ENCODE measurements around the gene L3MBTL2.

The L3MBTL2 gene

DNA sequence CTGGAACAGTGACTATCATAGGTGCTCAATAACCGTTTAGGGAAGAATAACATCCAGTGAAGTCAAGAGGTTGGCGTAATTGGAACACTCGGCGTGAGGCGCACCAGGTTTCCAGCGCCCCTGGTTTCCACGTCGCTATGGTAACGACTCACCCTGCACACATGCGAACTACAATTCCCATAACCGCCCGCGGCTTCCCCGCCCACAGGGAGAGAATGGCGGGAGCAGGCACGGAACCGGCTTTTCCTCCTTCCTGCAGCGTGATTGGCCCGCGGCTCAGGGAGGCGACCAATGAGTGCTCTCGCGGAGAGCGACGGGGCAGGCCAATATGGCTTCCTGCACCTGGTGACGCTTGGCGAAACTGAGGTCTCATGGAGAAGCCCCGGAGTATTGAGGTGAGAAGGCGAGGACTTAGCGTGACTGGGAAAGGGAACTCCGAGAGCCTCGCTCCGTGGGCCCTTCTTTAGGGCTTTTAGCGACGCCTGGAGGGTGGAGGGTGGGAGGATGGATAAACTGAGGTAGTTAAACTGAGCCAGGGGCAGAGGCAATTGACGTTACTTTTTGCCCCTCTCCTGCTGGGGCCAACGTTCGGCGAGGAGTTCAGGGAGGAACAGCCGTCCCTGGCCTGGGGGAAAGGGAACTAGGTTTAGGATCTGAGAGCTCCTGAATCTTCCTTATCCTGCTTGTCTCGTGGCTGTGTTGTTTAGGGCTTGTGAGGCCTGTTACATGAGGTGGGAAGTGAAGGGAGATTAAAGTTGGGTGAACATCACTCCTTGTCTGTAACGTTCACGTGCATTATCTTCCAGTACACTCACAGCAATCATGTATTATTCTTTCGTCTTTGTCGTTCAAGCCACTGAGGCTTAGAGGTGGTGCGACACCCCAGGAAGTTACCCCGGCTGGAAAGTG lies at the start of gene L3MBTL2:
Gene L3MBTL2 (plus strand): TSS at position 321 of the 909 bp plus-strand sequence. CDS start 51 bp downstream, at position 372.
- peak within 1 kb of the TSS; percentile 76; the same call in 1 of the 2 replicates for H3K27ac ChIP-seq
- TF ChIP-seq, protein P1, sequence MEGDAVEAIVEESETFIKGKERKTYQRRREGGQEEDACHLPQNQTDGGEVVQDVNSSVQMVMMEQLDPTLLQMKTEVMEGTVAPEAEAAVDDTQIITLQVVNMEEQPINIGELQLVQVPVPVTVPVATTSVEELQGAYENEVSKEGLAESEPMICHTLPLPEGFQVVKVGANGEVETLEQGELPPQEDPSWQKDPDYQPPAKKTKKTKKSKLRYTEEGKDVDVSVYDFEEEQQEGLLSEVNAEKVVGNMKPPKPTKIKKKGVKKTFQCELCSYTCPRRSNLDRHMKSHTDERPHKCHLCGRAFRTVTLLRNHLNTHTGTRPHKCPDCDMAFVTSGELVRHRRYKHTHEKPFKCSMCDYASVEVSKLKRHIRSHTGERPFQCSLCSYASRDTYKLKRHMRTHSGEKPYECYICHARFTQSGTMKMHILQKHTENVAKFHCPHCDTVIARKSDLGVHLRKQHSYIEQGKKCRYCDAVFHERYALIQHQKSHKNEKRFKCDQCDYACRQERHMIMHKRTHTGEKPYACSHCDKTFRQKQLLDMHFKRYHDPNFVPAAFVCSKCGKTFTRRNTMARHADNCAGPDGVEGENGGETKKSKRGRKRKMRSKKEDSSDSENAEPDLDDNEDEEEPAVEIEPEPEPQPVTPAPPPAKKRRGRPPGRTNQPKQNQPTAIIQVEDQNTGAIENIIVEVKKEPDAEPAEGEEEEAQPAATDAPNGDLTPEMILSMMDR (conservative IDR thresholded peaks at IDR 0.05) = no peak

DNA sequence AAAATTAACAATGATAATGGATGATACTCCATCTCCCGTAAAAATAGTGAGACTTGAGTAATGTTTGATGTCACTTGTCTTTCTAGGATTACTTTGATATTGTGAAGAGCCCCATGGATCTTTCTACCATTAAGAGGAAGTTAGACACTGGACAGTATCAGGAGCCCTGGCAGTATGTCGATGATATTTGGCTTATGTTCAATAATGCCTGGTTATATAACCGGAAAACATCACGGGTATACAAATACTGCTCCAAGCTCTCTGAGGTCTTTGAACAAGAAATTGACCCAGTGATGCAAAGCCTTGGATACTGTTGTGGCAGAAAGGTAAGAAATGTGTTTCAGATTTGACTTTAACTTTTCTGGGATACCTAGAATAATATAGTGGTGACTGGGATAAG lies 48.0 kb upstream of the L3MBTL2 start:
- TF ChIP-seq, protein P1 (conservative IDR thresholded peaks at IDR 0.05) = no peak

DNA sequence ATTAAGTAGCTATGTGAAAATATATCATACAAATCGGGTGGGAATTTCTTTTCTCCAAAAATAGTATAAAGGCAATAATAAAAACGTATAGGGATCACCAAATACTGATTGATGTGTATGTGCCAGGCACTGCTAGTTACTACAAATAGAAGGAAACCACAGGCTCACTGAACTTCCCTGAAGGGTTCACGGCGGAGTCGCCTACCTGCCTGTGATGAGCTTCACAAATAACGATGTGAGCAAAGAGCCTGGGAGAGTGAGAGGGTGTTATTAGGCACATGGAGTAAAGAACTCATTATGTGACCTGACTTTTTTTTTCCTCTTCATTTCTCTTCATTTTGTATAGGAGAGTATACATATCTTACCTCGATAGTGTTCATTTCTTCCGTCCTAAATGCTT lies 36.0 kb upstream of the L3MBTL2 start:
- H3K27ac ChIP-seq = no peak overlapping the region
- TF ChIP-seq, protein P1 (conservative IDR thresholded peaks at IDR 0.05) = no peak

More for the DNA sequence above, 48.0 kb upstream of the L3MBTL2 start:
- H3K27ac ChIP-seq = no peak overlapping the region; the same call in 1 of the 2 replicates

DNA sequence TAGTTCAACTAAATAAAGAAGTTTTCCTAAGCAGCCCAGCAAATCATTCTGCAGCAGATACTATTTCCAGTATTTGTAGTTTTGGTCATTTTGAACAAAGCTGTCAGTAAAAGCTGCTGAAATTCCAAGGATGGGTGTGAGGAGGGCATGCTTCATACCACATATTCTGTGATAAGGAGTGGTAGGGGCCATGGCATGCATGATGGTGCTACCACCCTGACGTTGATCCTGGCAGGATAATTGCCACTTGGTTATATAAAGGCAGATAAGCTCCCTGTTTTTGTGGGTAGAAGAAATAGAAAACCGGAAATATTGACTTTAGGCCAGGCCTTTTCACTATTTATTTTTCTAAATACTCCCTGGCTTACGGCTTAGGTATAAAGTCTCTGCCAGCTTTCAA lies 33.1 kb upstream of the L3MBTL2 start:
- TF ChIP-seq, protein P1 (conservative IDR thresholded peaks at IDR 0.05) = no peak
- H3K27ac ChIP-seq = peak overlapping the region; percentile 23; the same call in 1 of the 2 replicates

DNA sequence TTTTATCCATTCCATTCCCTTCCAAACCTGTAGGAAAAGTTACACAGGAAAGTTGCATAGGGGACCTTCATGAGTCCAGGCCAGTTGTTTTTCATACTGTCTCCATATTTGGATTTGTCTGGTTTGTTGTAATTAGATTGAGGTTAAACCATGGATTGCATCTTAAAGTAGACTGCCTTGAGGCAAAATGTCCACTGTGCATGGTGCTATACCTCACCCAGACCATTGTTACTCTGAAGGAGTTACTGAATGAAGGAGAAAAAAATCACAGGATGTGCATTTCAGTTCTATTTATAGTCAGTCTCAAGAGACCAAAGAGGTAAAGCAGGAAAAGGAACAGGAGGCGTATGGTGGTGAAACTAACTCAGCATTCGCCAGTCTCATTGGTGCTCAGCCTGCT lies 29.6 kb upstream of the L3MBTL2 start:
- TF ChIP-seq, protein P1 (conservative IDR thresholded peaks at IDR 0.05) = no peak
- H3K27ac ChIP-seq = no peak overlapping the region

DNA sequence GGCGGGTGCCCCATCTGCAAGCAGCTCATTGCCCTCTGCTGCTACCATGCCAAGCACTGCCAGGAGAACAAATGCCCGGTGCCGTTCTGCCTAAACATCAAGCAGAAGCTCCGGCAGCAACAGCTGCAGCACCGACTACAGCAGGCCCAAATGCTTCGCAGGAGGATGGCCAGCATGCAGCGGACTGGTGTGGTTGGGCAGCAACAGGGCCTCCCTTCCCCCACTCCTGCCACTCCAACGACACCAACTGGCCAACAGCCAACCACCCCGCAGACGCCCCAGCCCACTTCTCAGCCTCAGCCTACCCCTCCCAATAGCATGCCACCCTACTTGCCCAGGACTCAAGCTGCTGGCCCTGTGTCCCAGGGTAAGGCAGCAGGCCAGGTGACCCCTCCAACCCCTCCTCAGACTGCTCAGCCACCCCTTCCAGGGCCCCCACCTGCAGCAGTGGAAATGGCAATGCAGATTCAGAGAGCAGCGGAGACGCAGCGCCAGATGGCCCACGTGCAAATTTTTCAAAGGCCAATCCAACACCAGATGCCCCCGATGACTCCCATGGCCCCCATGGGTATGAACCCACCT lies 28.0 kb upstream of the L3MBTL2 start:
- H3K27ac ChIP-seq = no peak overlapping the region
- TF ChIP-seq, protein P1 (conservative IDR thresholded peaks at IDR 0.05) = no peak

DNA sequence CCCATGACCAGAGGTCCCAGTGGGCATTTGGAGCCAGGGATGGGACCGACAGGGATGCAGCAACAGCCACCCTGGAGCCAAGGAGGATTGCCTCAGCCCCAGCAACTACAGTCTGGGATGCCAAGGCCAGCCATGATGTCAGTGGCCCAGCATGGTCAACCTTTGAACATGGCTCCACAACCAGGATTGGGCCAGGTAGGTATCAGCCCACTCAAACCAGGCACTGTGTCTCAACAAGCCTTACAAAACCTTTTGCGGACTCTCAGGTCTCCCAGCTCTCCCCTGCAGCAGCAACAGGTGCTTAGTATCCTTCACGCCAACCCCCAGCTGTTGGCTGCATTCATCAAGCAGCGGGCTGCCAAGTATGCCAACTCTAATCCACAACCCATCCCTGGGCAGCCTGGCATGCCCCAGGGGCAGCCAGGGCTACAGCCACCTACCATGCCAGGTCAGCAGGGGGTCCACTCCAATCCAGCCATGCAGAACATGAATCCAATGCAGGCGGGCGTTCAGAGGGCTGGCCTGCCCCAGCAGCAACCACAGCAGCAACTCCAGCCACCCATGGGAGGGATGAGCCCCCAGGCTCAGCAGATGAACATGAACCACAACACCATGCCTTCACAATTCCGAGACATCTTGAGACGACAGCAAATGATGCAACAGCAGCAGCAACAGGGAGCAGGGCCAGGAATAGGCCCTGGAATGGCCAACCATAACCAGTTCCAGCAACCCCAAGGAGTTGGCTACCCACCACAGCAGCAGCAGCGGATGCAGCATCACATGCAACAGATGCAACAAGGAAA lies 27.3 kb upstream of the L3MBTL2 start:
- TF ChIP-seq, protein P1 (conservative IDR thresholded peaks at IDR 0.05) = no peak
- H3K27ac ChIP-seq = no peak overlapping the region

Measured in VCaP (cell line).